Measurements from ENCODE around the gene PARD3.

GRCh38 chr10:34734918-34735317 lies 80.2 kb downstream of the PARD3 start:
- TF ChIP-seq, protein P1, sequence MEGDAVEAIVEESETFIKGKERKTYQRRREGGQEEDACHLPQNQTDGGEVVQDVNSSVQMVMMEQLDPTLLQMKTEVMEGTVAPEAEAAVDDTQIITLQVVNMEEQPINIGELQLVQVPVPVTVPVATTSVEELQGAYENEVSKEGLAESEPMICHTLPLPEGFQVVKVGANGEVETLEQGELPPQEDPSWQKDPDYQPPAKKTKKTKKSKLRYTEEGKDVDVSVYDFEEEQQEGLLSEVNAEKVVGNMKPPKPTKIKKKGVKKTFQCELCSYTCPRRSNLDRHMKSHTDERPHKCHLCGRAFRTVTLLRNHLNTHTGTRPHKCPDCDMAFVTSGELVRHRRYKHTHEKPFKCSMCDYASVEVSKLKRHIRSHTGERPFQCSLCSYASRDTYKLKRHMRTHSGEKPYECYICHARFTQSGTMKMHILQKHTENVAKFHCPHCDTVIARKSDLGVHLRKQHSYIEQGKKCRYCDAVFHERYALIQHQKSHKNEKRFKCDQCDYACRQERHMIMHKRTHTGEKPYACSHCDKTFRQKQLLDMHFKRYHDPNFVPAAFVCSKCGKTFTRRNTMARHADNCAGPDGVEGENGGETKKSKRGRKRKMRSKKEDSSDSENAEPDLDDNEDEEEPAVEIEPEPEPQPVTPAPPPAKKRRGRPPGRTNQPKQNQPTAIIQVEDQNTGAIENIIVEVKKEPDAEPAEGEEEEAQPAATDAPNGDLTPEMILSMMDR (IDR thresholded peaks at IDR 0.05; ENCODE audit: borderline replicate concordance, extremely low read depth, low read length, poor library complexity, severe bottlenecking), result no peak
- TF ChIP-seq EZH2 (IDR thresholded peaks at IDR 0.05; ENCODE audit: borderline replicate concordance, low read depth, low read length, severe bottlenecking), result no peak
